ENCODE measurements around the gene RPN1.

RPN1 gene

DNA sequence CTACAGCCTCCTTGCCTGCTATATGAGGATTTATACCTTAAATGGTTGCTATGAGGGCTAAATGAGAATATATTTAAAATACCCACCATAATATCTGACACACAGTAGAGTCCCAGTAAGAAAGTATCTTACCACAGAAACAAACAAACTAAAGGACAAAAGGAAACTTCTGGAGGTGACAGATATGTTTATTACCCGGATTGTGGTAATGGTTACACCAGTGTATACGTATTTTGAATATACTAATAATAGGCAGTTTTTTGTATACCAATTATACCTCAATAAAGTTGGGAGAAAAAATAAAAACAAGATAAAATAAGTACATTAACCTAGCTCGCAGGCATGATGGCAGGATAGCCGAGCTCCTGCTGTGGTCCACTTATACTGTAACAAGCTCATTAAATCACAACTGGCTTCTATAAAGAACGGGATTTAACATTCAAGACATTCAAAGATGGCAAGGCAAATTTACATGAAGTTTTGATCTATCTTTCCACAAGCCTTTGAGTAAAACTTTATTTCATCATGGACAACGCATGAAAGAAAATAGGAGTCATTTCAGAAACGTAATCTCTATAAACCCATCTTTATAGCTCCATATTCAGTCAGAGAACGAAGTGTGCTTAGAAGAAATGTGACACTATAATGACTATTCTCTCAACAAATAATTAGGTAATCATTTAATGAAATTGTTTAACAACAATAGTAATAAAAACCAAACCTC is 1.5 kb downstream of the RPN1 start:
- peak; percentile 28 for DNase-seq

GRCh38 chr3:128648402-128648801 is 2.2 kb downstream of the RPN1 start:
- DNase-seq = no peak

- DNase-seq = no peak
These were observed 3.3 kb downstream of the RPN1 start for GRCh38 chr3:128647307-128647706.

DNA sequence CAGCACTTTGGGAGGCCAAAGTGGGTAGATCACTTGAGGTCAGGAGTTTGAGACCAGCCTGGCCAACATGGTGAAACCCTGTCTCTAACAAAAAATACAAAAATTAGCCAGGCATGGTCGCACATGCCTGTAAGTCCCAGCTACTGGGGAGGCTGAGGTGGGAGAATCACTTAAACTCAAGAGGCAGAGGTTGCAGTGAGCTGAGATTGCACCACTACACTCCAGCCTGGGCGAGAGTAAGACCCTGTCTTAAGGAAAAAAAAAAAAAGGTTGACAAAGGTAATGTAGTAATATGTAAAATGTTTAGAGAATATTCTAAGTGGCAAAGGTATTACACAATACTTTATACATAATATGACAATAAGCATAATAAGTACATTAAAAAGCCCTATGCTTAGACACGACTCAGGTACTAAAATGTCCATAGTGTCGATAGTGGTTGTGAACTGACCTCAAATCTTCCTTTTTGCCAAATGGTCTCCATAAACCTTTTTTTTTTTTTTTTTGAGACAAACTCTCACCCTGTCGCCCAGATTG is 16.5 kb downstream of the RPN1 start:
- DNase-seq = no peak

- no peak for DNase-seq
These were observed 18.3 kb downstream of the RPN1 start for GRCh38 chr3:128632301-128632700.

DNA sequence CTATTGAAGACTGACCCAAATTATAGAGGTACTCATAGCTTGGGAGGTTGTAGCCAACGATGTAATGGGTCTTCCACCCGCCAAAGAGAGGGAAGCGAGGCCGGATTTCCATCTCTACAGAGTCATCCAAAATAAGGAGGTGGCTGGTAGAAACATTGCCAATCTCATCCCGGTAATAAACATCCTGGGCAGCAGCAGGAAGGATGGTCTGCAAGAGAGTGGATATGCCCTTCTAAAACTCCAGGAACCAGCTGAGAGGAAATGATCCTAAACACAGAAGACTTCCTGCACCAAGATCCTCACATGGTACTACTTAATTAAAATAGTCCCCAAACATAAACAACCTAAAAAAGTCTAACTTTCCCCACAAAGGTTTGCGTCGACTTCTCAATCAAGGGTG is 20.7 kb downstream of the RPN1 start:
- DNase-seq = no peak

GRCh38 chr3:128625409-128625945 is 25.1 kb downstream of the RPN1 start:
- no peak for DNase-seq

DNA sequence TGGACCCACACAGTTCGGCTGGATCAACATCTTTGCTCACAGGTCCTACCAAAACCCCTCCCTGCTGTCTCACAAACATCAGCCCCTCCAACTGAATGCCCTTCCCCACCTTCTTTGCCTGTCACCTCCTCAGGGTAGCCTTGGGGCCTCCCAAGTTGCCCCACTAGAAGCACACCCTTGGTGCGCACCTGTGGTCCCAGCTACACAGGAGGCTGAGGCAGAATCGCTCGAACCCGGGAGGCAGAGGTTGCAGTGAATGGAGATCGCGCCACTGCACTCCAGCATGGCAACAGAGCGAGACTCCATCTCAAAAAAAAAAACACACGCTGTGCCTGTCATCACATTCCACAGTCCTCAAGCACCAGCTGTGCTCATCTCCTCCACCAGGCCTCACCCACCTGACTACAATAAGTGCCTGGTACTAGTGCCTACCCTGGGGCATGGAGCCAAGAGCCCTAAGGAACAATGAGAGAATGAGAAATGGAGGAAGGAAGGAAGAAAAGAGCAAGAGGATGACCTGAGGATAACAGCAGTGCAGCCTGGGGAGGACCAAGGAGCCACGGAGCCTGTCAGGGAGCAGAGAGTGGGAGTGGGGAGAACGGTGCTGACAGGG is 26.0 kb downstream of the RPN1 start:
- DNase-seq = no peak

DNA sequence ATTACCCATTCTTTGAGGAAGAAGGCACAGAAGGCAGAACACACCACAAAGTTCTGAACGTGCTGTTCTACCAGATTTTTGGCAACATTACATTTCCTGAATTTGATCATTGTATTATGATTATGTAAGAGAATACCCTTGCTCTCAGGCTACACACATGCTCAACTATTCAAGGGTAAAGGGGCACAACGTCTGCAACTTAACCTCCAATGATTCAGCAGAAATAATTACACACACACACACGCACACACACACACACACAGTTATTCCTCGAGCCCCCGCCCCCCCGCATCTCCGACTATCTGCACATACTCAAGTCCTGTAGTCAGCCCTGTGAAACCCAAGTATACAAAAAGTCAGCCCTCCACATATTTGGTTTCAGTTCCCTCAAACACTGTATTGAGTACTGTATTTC is 26.8 kb downstream of the RPN1 start:
- no peak for DNase-seq

DNA sequence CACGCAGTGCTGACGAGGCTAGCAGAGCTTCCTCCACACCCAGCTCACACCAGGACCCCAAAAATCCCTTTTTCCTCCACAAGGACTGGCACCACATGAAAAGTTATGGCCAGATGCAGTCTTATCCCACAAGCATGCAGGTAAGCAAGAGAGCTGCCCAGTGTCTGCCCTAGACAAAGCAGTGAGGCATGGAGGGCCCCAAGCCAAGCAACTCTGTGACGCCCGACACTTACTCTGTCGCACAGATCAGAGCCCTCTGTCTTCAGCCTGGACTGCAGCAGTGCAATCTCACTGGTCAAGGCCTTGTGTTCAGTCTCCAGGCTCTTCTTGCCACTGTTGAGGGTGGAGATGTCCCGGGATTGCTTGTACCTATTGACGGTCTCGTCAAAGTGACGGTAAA is 28.7 kb downstream of the RPN1 start:
- no peak for DNase-seq

DNA sequence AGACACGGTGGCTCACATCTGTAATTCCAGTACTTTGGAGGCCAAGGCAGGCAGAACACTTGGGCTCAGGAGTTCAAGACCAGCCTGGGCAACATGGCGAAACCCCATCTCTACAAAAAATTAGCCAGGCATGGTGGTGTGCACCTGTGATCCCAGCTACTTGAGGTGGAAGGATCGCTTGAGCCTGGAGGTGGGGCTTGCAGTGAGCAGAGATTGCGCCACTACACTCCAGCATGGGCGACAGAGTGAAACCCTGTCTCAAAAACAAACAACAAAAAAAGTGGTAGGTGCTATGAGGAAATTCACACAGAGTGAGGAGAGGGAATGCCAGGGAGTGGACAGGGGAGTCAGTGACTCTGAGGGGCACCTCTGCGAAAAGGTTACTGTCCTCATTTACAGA is 29.4 kb downstream of the RPN1 start:
- no peak for DNase-seq

- no peak for DNase-seq
These were observed 30.3 kb downstream of the RPN1 start for GRCh38 chr3:128620268-128620691.

DNA sequence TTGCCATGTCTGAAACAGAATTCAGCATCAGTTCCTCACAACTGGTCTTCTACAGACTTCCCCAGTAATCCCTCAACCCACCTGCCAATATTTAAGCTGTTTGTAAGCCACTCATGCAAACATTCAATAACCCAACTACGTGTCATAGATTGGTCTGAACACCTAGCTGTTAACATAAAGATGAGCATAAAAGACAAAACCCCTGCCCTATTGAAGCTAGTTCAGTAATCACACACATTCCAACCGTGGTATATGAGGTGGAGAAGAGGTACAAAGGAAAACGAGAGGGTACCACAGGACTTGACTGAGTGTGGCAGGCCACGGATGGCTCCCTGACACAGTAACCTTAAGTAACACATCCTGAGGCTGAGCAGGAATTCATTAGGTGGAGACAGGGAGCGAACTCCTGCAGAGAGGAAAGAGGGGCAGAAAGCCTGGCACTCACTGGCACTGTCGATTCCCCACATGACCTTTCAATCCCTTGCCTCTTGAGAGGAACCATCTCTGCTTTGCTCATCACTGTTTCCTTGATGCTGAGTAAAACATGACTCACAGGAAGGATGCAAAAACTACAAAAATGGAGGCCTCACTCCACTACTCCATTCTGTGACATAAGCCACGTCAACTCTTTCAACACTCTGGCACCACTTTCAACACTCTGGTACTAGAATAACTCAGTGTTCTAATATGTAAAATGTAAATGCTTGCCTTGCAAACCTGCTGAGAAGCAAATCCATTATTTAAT is 31.3 kb downstream of the RPN1 start:
- DNase-seq = no peak

DNA sequence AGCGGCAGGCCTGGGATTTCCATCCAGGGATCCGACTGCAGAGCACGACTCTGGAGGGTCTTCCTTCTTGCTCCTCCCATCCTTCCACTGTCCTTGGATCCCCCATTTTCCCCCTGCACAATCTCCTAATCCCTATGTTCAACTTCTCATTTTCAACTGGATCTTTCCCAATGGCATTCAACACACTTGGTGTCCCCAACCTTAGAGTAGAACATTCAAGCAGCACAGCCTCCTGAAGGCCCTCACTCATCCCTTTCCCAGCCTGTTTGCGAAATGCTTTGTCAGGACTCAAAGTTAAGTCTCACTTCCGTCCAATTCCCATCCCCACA is 32.3 kb downstream of the RPN1 start:
- no peak for DNase-seq

DNA sequence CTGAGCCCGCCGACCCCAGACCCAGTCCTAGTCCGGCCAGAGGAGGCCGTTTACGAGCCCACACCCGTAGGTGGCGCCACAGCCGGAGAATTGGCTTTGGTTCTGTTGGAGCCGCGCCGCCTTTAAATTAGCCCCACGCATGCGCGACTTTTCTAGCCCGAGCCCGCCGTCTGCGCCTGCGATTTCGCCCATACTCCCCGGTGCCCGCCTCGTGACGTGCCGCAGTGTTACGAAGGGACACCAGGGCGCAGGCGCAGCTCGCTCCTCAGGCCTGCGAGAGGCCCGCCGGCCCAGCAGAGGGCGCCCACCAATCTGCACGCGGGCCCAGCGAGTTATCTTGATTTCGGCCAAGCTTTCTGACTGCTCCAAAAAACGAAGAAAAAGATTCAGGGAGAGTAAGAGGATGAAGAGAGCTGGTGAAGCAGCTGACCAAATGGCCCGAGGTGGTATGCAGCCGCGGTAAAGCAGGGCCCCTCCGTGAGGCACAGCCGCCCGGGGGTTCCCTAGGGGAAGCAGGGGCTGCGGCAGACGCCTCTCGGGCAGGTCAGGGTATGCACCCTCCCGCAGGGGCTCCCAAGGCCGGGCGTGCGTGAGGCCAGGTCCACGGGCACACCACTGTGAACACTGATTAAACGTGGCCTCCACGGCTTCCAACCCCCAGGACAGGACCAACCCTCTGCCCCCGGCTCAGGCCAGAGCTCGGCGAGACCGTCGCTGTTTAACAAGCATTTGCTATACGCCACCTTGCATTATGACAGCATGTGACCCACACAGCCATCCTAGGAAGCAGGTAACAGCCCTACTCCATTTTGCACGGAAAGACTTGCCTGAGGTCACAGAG is 32.8 kb downstream of the RPN1 start:
- DNase-seq = peak; percentile 95

DNA sequence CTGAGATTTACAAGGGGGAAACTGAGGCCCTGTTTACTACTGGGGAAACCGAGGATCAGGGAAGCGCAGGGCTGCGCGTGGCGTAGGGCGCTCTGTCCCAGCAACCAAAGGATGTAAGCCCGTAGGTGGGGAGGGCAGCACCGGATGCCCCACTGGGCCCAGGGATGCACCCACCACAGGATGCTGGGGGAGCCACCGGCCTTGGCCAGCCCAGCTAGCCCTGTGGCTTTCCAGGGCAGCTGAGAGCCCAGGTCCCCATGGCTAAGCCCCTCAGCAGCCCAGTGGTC is 33.4 kb downstream of the RPN1 start:
- no peak for DNase-seq

DNA sequence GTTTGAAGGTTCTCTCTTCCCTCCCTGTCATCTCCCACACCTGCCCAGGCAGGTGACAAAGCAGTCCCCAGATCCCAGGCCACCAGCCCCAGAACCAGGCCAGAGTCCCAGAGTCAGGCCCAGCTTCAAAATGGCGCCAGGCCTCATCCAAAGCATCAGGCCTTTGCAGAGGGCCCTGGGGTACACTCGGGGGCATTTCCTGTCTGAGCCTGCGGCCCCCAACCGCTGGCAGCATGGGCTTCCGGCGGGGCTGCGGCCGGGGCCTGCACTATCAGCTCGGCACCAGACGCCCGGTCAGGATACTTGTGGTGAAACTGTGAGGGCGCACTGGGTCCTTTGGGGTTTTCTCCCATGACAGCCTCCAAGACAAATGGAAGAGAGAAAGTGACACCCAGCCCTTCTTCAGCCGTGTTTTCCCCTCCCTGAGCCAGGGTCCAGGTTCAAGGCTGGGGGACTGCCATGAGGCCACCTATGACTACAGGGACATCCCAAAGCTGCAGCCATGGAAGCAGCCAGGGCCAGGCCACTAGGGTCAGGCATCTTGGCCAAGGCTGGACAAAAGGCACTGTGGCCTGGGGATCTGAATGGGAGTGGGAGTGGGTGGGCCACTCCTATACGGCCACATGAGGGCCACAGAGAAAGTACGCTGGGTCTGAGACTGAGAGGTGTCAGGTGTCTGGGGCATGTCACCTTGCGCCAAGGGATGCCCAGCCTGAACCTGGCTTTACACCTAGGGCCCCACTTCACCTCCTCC is 33.9 kb downstream of the RPN1 start:
- DNase-seq = no peak

- DNase-seq = no peak
These were observed 36.5 kb downstream of the RPN1 start for GRCh38 chr3:128614076-128614475.

- no peak for DNase-seq
These were observed 37.4 kb downstream of the RPN1 start for GRCh38 chr3:128613083-128613829.

GRCh38 chr3:128610451-128611070 is 40.1 kb downstream of the RPN1 start:
- DNase-seq = no peak

- DNase-seq = no peak
These were observed 41.3 kb downstream of the RPN1 start for GRCh38 chr3:128609294-128609693.
